Brain microvascular endothelial cell (primary cell): ENCODE data around the gene RPS3.
A peak's percentile ranks its signal among the peaks of the same experiment; 100 is the strongest.

Experiments used
- DNase-seq: peaks from one replicate; pipeline ENCODE4 v3.0.0-alpha.2; 2020
- H3K27ac ChIP-seq: fragments of 250-450 bp; sonication (Bioruptor Pico); 2 replicates; pipeline ENCODE4 v1.5.1; 2020; ENCODE audit warnings: mild to moderate bottlenecking, moderate library complexity
- H3K27me3 ChIP-seq: fragments of 250-450 bp; sonication (Bioruptor Pico); replicated peaks from 2 replicates; pipeline ENCODE4 v1.5.1; 2020; ENCODE audit warnings: mild to moderate bottlenecking
- H3K36me3 ChIP-seq: fragments of 250-450 bp; sonication (Bioruptor Pico); replicated peaks from 2 replicates; pipeline ENCODE4 v1.5.1; 2020; ENCODE audit warnings: mild to moderate bottlenecking
- H3K4me3 ChIP-seq: 2 replicates; pipeline ENCODE4 v1.5.1; 2011; ENCODE audit warnings: low read depth, mild to moderate bottlenecking, control low read depth, low read length, moderate library complexity
- CTCF ChIP-seq: IDR thresholded peaks from 2 replicates; pipeline ENCODE4 v1.5.1; 2011; ENCODE audit warnings: low read depth, mild to moderate bottlenecking, moderate library complexity, low read length, control low read depth, inconsistent platforms; ENCODE audit errors: missing control alignments
- in situ Hi-C: cut with HindIII; loops from 2 replicates; pipeline ENCODE4 v1.10.0; 2017; ENCODE audit warnings: low sequenced_read_pairs, low pct_ligation_motif_present

The RPS3 gene

GRCh38 chr11:75449776-75450175 lies 50.5 kb downstream of the RPS3 start:
- in situ Hi-C loops, result loop anchor here (10.0 kb wide), 1 partner anchor 65 kb away; no protein-coding TSS in a partner anchor
- Histone ChIP-seq H3K27me3 (no peaks in the 10 kb centered on the region), H3K27ac (no peak overlapping the region), H3K36me3 (no peaks in the 10 kb centered on the region), H3K4me3 (no peak overlapping the region)
- TF ChIP-seq CTCF, result no peak
- no peak for DNase-seq

DNA sequence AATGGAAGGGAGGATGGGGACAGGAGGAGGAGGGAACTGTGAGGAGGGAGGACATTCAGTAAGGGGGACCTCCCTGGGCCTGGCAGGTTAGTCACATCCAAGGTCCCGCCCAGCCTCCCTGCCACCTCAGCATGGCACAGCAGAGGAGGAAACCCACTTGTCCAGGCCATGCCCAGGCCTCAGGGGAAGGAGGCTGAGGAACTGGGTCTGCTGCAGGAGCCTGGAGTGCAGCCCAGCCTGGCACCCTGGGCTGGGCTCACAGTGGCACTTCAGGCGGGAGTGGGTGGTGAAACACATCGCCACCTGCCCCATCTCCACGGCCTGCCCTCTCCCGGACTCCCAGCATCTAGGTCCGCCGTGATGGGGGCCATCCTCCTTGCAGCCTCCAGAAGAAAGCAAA lies 50.9 kb downstream of the RPS3 start:
- no peak for DNase-seq
- no peak for TF ChIP-seq CTCF
- Histone ChIP-seq H3K4me3 (no peak overlapping the region), H3K27ac (no peak overlapping the region), H3K36me3 (no peaks in the 10 kb centered on the region), H3K27me3 (no peaks in the 10 kb centered on the region)
- in situ Hi-C loops, result no loop called here

DNA sequence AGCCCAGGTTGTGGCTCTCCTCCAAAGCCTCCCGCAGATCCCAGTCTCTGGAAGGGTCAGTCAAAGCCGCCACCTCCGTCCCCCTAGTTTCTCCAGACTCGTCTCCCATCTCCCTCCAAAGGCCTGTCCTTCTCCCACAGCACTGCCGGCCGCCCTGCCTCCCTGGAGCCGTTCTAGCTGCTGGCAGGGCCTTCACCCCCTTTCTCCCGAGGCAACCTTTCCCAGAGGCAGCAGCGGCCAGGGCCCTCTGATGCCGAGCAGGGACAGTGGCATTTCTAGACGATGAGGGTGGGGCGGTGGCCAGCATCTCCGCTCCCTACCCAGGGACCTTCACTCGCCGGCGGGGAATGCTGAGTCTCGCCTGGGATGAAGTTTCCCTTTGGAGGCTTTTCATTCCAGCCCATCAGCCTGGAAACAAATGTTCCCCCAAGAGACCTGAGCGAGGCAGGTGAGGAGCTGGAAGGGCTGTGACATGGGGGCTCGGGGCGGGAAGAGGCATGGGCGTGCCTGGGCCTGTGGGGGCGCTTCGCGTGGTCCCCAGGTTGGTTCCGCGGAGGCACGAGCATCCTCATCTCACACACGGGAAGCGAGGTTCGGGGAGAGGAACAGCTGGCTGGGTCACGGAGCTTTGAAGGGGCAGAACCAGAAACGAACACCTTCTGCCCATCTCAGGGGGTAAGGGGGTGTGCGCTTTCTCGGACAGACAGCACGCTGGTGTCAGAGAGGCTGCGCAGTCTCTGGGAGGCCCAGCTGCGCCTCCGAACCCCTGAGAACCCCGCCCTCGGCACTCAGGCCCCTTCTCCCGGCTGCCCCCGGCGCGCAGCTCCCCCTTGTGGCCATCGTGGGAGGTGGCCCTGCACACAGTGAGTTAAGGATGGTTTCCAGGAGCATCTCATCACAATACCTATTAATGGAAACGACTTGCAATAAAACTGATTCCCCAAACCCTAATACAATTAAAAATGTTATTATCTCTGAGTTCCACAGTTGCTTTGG lies 51.8 kb downstream of the RPS3 start:
- H3K27ac ChIP-seq, result no peak overlapping the region
- H3K27me3 ChIP-seq, result no peaks in the 10 kb centered on the region
- in situ Hi-C loops, result no loop called here
- peak; percentile 79 for TF ChIP-seq CTCF
- no peak for DNase-seq
- no peaks in the 10 kb centered on the region for H3K36me3 ChIP-seq
- H3K4me3 ChIP-seq, result no peak overlapping the region

GRCh38 chr11:75453916-75454655 lies 54.8 kb downstream of the RPS3 start:
- in situ Hi-C loops, result no loop called here
- TF ChIP-seq CTCF, result no peak
- DNase-seq, result no peak
- H3K27me3 ChIP-seq, result no peaks in the 10 kb centered on the region
- H3K4me3 ChIP-seq, result no peak overlapping the region
- H3K36me3 ChIP-seq, result no peaks in the 10 kb centered on the region
- H3K27ac ChIP-seq, result no peak overlapping the region

- in situ Hi-C loops, result no loop called here
- H3K4me3 ChIP-seq, result no peak overlapping the region
- TF ChIP-seq CTCF, result no peak
- H3K27me3 ChIP-seq, result no peaks in the 10 kb centered on the region
- DNase-seq, result no peak
- no peak overlapping the region for H3K27ac ChIP-seq
- no peaks in the 10 kb centered on the region for H3K36me3 ChIP-seq
These were observed 55.7 kb downstream of the RPS3 start for GRCh38 chr11:75454987-75455386.
